Stimulated activated naive CD8-positive, alpha-beta T cell treated with anti-CD3 and anti-CD28 coated beads, Interleukin-15, Interleukin-2, amounts not matched to agents 100 U/mL and 50 U/mL, for 24 hours (primary cell): Measurements from ENCODE around the gene CFAP61.
A peak's percentile ranks its signal among the peaks of the same experiment; 100 is the strongest.

Experiments used
- ATAC-seq: fragments of 150-1000 bp; cut with Tn5 transposase; one replicate; pipeline ENCODE4 v1.10.0; 2021
- DNase-seq: peaks from one replicate; pipeline ENCODE4 v3.0.0; 2021

CFAP61 gene

DNA sequence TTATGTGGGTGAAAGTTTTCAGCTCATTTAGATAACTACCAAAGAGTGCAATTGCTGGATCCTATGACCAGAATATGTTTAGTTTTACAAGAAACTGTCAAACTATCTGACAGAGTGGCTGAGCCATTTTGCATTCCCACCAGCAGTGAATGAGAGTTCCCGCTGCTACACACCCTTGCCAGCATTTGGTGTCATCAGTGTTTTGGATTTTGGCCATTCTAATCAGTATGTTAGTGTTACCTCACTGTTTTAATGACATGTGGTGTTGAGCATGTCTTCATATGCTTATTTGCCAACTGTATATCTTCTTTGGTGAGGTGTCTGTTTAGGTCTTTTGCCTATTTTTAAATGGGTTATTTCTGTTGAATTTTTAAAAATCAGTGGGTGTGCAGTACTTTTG, 120.9 kb downstream of the CFAP61 start:
- no peak for DNase-seq

DNA sequence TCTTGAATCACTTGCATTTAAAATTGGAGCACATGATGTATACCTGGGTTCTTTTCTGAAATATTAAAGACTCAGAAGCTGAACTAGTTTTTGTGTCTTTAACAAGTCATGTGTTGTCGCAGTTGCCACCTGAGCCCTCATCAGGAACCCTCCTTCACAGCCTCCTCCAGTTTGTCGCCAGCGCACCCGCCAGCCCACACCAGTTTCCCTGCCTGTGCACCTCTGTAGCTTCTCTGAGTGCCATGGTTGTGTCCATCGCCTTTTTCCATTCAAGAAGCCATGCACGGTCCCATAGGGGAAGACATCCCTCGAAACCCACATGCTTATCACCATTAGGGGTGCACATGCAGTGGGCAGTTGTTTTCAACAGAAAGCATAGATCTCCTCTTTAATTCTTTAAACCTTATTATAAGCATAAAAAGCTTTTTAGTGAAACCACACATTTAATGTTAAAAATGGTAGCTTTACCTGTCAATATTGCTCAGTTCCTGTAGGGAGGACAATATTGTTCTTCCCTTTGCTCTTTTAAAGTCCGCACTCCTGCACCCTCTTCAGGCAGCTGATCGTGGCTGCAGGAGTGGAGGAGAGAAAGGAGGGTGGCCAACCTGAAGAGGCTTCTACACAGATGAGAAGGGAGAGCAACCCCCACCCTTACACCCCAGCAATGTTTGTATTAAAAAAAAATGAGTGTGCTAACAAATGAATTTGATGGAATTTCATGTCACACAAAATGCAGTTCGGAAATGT, 121.9 kb downstream of the CFAP61 start:
- ATAC-seq (no peak), DNase-seq (no peak)

More for the DNA sequence above, 120.9 kb downstream of the CFAP61 start:
- no peak for ATAC-seq

DNA sequence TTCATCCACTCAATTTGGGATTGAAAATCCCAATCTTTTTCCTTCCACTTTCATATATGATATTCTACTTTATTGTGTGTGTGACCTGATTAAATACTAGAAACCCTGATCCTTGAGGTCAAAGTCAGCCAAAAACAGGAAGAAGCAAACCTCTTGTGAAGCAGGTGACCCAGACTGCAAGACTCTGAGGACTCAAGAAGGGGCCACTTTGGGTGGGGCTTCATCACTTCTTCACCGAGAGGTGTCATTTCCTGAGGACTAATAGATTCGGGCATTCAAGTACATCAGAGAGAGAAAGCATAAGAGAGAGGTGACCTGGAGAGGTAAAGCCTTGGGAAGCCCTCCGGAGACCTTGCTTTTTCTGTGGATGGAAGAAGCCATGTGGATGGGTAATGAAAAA, 129.0 kb downstream of the CFAP61 start:
- DNase-seq = no peak
- ATAC-seq = no peak

DNA sequence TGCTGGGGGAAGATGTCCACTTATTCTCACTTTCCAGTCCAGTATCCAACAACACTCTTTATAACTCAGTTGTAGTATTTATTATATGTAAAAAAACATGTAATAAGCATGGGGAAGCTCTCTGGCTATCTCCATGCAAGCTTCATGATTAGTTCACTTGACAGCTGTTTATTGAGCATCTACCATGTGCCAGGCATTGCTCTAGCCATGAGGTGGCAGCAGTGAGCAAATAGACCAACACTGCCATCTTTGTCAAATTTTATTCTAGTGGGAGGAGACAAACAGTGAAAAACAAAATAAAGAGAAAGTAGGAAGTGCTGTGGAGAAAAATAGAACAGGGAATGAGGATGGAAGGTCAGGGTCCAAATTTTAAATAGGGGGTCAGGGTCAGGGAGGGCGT, 131.8 kb downstream of the CFAP61 start:
- ATAC-seq (no peak), DNase-seq (peak; percentile 20)

DNA sequence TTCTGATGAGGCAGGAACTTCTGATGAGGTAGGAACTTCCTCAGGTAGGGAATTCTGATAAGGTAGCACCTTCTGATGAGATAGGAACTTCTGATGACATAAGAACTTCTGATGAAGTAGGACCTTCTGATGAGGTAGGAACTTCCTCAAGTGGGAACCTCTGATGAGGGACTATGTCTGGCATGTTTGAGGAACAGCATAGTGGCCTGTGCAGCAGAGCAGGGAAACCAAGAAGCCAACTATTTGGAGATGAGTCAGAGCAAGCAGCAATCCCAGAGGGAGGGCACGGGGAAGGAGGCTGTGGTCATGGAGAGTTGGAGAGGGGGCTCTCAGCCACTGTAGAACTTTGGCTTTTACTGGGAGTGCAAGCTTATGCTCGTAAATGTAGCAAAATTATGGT, 132.4 kb downstream of the CFAP61 start:
- DNase-seq (no peak), ATAC-seq (no peak)

DNA sequence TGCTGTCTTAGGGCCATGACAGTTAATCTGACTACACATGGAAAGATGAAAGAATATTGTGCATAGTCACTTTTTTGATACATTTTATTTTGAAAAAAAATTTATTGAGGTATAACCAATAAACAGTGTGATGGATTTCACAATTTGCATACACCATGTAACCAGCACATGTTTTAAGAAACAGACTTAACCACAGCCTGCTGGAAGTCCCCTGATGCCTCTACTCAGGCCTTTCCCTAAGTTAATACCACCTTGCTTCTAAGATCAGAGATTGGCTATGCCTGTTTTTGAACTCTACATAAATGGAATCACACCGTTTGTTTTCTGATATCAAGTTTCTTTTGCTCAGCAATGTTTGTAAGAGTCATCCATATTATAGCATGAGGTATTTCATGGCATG, 136.3 kb downstream of the CFAP61 start:
- ATAC-seq (no peak), DNase-seq (no peak)

DNA sequence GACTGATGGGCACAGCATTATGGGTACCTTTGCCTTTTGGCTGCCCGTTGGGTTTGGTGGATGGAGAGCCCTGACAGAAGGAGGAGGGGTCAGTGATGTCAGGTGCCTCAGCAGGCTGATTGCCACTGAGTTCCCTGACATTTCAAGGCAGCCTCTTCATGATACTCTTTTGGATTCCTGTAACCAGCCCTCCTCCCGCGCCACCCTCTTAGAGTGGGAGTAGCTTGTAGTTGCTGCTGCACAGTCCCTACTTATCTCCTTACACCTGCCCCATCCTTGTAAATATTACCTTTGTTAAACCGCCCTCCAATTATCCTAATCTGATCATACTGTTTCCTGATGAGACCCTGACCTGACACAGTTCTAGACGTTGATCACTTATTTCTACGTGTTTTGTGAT, 140.0 kb downstream of the CFAP61 start:
- ATAC-seq (no peak), DNase-seq (no peak)

DNA sequence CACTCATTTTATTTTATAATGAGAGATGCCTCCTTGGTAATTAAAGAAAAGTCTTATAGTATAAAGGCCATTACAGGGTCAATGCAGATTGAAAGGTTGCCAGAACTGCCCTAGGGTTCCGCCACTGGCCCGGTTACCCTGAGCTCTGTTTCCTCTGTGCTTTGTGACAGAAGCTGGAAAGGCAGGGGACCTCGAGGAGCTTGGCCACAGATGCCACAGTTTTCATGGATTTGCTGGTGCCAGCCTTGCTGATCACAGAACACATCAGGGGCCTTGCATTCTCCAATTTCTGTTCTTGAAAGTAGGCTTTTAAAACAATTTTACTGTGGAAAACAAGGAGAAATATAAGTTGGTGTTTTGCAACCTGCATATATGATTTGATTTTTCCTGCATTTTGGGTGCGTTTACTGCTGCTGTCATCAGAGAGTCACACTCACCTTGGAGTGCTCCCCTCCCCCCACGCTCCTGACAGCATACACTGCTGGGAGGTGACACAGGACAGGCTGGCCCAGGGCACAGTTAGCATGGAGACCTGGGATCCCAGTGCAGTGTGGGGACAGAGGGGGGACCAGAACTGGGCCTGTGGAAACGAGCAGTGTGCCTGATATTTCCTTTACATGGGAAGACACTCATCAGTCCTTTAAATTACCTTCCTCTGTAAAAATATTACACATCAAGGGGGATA, 142.8 kb downstream of the CFAP61 start:
- ATAC-seq (no peak), DNase-seq (no peak)

DNA sequence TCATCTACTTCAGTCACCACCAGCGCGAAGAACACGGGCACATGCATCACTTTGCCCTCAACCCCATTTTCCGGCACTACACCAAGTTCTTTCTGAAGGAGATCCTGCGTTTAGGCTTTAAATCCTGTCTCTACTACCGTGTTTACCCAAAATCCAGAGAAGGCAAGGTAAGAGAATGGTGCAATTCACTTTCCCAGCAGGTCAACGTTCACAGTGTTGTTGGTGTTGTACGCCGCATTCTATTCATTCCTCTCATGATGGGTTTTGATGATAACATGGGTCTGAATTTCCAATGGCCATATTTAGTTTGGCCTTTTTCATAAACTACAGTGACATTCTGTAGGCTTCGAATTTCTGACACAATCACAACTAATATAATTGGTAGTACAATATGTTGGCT, 144.3 kb downstream of the CFAP61 start:
- DNase-seq (no peak), ATAC-seq (no peak)

DNA sequence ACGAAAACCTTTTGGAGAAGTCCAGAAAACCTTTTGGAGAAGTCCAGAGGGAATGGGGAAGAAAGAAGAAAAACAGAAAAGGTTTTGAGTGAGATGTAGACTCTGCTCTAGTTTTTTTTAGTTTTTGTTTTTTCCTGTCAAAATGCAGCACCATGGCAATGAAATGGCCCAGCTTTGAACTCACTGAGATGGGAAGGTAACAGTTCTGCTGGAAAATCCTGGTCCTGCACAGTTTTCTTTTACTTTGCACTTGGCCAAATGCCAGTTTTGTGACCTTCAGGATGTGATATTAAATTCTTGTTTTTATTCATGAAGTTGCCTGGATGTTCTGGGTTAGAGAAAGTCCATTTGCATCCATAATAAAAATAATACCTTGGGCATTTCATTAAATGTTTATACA, 145.7 kb downstream of the CFAP61 start:
- ATAC-seq (no peak), DNase-seq (no peak)

DNA sequence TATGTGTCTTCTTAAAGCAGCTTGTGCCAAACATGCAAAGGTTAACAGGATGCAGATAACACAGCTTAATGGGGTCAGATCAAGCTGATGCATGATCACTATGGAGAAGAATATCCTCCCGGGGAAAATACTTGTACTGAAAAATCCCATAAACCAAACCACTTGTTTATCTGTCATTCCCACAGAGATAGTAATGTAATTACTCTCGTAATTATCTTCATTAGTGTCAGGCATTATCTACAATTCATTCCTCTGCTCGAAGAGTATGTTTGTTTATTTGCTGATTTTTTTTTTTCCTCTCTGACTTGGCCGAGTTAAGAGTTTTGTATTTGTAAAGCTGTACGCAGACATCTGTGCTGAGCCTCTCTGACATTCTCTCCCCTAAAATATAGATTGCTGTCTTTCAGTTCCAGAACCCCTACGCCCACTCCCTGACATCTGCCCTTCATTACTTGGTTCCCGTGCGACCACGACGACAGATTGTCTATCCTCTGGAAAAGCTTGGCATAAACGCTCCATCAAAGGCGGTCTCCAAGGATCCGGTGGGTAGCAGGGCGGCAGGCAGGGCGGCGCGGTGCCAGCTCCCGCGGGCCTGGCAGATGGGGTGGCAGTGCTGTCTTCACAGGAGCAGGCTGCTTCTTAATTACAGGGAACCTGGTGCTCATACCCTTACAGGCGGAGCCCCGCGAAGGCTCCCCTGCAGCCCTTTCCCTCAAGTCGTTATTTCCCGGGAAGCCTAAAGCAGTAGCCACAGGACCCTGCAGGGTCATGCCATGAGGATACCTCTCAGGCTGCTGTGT, 147.2 kb downstream of the CFAP61 start:
- ATAC-seq = no peak
- no peak for DNase-seq

DNA sequence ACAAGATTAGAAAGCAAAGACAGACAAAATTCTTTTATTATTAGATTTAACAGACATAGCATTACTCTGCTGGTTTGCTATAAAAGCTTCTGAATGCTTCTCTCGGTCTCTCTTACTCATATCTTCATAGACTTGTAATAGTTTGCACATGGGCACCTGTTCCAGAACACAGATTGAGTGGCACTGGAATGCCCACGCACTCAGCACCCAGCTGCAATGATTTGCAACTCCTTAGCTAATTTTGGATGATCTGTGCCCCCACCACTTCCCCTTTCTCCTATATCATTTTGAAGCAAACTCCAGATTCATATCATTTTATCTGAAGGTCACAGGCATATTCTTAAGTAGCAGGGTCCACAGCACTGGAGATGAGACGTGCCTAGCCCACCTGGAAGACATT, 148.8 kb downstream of the CFAP61 start:
- ATAC-seq (no peak), DNase-seq (no peak)

DNA sequence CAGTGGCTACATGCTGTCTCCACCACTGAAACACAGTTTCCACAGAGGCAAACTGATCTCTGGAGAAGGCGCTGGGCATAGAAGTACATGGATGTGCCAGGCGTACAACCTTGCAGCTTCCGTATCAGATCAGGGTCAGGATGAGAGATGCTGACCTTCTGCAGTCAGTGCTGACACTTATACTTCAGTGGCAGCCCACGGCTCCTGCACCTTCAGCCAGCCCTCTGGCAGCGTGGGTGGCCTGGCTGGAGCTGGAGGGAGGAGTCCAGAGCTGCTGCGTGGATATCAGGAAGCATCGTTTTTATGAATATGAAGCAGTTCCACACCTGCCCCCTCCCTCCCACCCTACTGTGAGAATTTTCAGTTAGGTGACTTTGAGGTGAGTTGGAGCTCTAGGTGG, 149.3 kb downstream of the CFAP61 start:
- no peak for ATAC-seq
- no peak for DNase-seq

DNA sequence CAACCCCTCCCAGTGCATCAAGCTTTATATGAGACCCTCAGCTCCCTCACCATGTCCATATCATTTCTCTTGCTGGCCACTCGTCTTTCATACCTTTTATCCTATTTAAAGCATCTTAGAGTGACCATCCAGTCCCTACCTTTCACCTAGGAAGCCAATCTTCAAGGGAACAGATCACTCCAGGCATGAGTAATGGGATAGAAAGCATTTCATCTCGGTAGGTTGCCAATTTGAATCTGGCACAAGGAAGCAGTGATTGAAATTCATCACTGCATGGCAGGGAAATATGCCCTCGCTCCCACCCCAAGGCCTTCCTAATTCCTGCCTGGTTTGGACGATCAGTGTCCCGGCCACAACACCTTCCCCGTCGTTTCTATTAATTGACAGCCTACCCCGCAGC, 150.4 kb downstream of the CFAP61 start:
- no peak for DNase-seq
- ATAC-seq = no peak

DNA sequence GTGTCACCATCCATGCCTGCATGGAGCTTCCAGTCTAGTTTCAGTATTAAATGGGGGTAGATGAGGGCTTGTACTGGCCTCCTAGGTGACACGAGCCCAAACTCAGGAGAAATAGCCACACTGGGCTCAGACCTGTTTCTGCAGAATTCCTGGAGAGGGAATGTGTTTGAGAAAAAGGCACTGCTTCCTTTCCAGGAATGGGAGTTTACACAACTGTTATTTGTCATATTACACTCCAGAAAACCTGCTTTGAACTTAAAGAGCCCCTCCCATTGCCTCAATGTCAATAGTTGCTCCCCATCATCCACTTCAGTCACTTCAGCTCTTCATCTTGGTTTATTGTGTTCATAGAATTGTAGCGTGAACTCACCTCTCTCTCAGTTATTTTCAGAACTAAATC, 151.5 kb downstream of the CFAP61 start:
- ATAC-seq = no peak

DNA sequence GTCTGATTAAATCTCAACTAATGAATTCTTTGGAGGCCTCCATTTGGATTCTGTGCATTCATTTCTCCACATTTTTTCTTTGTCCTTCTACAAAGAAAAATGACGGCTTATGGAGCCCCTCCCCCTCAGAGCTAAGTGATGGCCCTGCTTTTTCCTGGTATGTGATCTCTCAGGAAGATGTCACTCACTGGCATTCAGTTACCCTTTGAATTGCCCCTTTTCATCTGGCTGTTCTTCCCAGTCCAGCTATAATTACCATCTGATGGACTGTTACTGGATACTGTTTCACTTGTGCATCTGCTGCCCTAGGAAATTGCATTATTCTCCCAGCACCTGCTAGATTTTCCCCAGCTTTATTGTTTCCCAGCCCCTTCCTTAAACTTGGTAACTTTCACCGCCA, 151.9 kb downstream of the CFAP61 start:
- no peak for ATAC-seq
- no peak for DNase-seq

More for the DNA sequence above, 151.5 kb downstream of the CFAP61 start:
- no peak for DNase-seq

DNA sequence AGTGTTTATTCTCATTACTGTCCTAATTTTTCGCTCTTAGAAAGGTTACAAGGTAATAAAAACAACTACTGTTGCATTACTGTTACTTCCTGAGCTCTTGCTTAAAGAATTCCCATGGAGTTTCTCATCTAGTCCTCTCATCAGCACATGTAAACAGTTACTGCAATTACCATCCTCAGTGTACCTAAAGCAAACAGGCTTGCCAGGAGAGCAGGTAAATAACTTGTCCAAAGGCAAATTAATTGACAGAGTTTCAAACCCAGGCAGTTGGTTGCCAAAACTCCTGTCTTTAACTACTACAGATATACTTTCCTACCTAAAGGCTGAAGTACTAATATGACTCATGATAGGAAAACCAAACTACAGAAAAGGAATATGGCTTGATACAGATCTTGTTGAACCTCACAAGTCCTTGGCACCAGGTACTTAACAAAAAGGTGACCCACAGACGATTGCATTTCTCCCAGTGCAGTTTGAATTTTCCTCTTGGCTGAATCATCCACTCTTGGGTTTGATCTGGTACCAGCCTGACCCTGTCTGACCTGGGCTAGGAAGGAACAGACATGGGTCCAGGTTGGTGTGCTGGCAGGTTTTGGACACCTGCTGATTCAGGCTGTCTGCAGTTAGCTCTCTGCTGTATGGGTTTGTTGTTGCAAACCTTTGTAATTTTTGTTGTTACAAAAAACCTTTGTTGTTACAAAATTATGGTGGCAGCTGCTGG, 153.0 kb downstream of the CFAP61 start:
- no peak for DNase-seq
- no peak for ATAC-seq

DNA sequence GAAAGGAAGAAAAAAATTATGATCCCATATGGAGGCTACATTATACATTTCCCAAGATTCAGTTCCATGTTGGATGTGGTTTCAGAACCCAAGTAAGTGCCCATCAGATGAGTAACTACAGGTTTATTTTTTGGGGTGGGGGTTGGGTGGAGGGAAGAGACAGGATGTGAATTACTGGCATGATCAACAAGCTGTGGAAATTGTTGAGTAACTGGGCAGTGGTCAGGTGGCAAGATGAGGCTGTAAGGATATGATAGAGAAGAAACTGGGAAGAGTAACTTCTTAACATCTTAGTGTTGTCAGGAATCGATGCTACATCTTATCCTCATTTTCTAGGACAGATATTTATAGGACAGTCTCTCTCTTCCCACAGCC, 153.5 kb downstream of the CFAP61 start:
- ATAC-seq = no peak
- DNase-seq = no peak

DNA sequence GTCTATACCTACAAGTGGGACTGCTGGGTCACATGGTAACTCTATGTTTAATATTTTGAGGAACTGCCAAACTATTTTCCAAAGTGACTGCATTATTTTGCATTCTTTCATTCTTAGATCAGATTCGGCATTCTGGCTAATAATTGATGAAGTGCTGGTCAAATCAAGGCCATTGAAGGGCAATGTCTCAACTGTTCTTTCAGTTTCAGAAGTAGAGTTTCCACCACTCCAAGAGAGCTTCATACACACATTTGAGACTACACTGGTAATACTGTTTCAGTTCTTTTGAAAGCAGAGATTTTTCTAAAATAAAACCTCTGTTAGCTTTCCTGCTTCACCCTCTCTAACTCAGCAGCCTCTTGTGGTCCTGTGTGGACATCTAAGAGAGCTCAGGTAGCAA, 154.5 kb downstream of the CFAP61 start:
- ATAC-seq (no peak), DNase-seq (no peak)

DNA sequence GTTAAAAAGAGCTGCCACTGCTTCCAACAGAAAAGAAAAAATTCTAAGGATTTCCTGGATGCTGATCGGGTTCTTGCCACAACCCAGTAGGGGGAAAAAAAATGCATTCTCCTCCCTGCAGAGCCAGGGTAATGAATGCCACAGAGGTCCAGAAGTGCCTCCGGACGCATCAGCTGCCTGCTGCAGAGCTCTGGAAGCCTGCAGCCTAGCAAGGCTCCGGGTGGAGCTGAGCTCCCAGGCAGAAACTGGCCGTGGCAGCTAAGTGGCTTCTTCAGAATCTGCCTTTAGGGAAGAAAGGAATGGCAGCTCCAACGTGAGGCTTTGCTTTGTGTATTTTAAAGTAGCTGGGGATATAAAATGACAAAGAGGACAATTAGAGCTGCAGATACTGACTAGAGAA, 155.0 kb downstream of the CFAP61 start:
- DNase-seq (no peak), ATAC-seq (no peak)

DNA sequence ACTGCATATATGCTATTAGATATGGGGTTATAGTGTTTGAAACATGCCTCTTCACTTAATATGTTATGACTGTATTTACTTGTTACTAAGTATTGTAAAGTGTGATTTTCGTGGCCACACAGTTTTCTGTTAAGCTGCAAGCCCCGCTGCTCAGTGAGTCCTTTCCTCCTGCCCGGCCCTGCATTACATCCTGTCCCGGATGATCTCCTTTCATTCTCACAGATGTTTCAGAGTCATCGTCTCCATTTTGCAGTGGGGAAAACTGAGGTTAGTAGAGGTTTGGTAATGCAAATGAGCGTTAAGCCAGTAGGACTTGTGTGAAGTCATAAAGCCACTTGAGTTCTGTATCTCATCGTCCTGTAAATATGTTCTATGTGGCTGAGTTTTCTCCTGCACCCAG, 155.5 kb downstream of the CFAP61 start:
- DNase-seq (no peak), ATAC-seq (no peak)

DNA sequence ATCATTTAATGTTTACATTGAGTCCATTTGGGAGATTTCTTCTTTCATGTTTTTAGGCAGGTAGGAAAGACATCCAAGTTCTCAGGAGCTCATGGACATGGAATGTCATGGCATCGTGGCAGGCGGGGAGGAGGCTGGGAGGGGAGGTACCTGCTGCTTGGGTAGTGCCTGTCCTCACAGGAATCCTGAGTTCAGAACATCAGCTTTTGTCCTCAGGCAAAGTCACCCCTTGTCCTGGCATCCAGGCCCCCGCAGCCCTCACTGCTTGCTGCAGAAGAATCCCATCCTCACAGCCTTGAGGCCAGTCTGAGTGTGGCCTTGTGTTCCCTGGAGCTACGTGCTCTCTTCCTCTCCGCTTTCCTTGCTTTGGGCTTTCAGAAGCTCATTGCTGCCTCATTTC, 157.4 kb downstream of the CFAP61 start:
- no peak for ATAC-seq
- DNase-seq = no peak

DNA sequence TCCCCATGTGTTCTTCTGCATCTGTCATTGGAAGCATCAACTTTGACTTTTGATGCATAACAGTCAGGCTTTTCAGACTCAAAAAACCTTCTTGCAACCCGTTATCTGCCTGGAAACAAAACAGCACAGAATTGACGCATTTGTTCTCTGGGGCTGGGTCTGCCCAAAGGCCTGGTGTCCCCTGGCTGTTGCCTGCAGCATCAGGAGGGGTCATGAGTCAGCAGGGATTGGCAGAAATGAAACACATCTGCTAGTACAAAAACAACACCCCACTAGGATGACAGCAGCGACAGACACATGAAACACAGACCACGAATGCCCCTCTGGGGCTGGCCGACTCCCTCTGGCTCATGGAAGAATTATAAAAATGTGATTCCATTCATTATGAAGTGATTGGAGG, 158.0 kb downstream of the CFAP61 start:
- no peak for ATAC-seq
- DNase-seq = no peak
